ENCODE measurements around the gene TIMD4. TPM values are rescaled to one million over a fixed set of nuclear protein-coding genes. Genes with fewer than 3 reads are reported as not detected.

TIMD4 gene
- total and polyA plus RNA-seq, 9 of the 15 experiments (the other 6 are each of a cell fraction or from before 2014, with no cell fraction given) = not detected

DNA sequence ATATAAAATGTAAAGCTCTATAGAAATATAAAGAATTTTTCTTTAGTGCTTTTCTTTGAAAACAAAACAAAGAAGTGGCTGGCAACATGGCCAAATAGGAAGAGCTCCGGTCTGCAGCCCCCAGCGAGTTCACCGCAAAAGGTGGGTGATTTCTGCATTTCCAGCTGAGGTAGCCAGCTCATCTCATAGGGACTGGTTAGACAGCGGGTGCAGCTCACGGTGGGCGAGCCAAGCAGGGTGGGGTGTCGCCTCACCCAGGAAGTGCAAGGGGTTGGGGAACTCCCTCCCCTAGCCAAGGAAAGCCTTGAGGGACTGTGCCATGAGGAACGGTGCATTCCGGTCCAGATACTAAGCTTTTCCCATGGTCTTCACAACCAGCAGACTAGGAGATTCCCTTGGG lies 21.0 kb upstream of the TIMD4 start:
- Histone ChIP-seq H3K4me3 (no peak overlapping the region), H3K9me3 (replicated peaks; ENCODE audit: control insufficient read depth, insufficient read depth, low read depth, low read length) (no peaks in the 10 kb centered on the region), H3K79me2 (ENCODE audit: control insufficient read depth, insufficient read depth, low read length) (no peaks in the 10 kb centered on the region), H3K4me1 (replicated peaks in 1 of 2; ENCODE audit: control insufficient read depth in 2 of 2, insufficient read depth in 2 of 2, low read length in 2 of 2) (no peaks in the 10 kb centered on the region), H4K20me1 (replicated peaks; ENCODE audit: control insufficient read depth, insufficient read depth, low read length) (no peaks in the 10 kb centered on the region), H2AFZ (ENCODE audit: low read depth, low read length) (no peak overlapping the region), H3K27me3 (ENCODE audit: control insufficient read depth in 2 of 2, insufficient read depth in 2 of 2, low read length in 2 of 2) (no peaks in the 10 kb centered on the region), H3K9ac (ENCODE audit: insufficient read depth in 1 of 2, low read depth in 2 of 2, low read length in 2 of 2) (no peak overlapping the region), H3K27ac (ENCODE audit: extremely low read depth, low read depth, low read length) (no peak overlapping the region), H3K36me3 (ENCODE audit: control insufficient read depth, insufficient read depth, low read length) (no peaks in the 10 kb centered on the region), H3K4me2 (ENCODE audit: insufficient read depth, low read length) (no peak overlapping the region), H3K9me1 (ENCODE audit: control insufficient read depth, insufficient read depth, low read length) (no peaks in the 10 kb centered on the region)
- ChIA-PET CTCF (ENCODE audit: low intra/inter-chr PET ratio) (no interaction called here), POLR2A (interaction anchor here (0.6 to 1.2 kb wide), 2 partner anchors 859 to 1915 kb away, joined by 3 to 4 read pairs; no protein-coding TSS in a partner anchor)
- no peak for ATAC-seq
- FAIRE-seq = no peak
- under 1% methylated on average over 9 of the region's 9 CpGs for WGBS (ENCODE audit: insufficient coverage, low coverage, missing lambda C conversion rate)
- in situ Hi-C loops (cut with MboI) (no loop called here), intact Hi-C loops (cut with micrococcal nuclease) (no loop called here)
- no TSS peak for BruUV-seq (replicated peaks)
- DNase-seq (ENCODE audit: extremely low read depth in 1 of 4, low spot score in 3 of 4) = no peak
- TF ChIP-seq HSF4 (CRISPR knock-in tag; IDR thresholded peaks at IDR 0.05; ENCODE audit: borderline replicate concordance) (no peak), ZNF41 (CRISPR knock-in tag; conservative IDR thresholded peaks at IDR 0.05) (no peak), PTRF (tag; IDR thresholded peaks at IDR 0.05) (no peak), ILK (tag; IDR thresholded peaks at IDR 0.05; ENCODE audit: borderline replicate concordance, low read depth) (no peak)
- TF ChIP-seq, protein P1, sequence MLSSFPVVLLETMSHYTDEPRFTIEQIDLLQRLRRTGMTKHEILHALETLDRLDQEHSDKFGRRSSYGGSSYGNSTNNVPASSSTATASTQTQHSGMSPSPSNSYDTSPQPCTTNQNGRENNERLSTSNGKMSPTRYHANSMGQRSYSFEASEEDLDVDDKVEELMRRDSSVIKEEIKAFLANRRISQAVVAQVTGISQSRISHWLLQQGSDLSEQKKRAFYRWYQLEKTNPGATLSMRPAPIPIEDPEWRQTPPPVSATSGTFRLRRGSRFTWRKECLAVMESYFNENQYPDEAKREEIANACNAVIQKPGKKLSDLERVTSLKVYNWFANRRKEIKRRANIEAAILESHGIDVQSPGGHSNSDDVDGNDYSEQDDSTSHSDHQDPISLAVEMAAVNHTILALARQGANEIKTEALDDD (IDR thresholded peaks at IDR 0.05) = no peak

DNA sequence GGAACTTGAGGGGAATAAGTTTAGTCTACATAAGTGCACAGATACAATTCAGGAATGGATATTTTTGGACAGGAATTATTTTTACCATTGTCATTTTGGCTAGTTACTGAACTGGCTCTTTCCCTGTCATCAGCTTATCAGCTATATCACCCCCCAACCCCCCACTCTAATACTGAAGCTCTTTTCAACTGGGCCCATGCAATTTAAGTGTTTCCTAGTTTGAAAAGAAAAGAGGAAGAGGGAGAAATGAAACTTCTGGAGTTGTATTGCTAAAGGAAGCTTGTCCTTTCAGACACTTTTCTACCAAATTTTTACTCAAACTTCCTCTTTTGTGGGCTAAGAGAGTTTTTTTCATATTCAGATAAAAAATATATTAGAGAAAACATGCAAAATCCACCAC lies 18.5 kb upstream of the TIMD4 start:
- CTCF ChIA-PET (ENCODE audit: low intra/inter-chr PET ratio) = no interaction called here
- TF ChIP-seq POLR3A (IDR thresholded peaks at IDR 0.05; ENCODE audit: borderline replicate concordance, extremely low read depth, insufficient read depth, insufficient read length) = no peak
- no peak for TF ChIP-seq SMARCA4 (IDR thresholded peaks at IDR 0.05)
- TF ChIP-seq, protein P2, sequence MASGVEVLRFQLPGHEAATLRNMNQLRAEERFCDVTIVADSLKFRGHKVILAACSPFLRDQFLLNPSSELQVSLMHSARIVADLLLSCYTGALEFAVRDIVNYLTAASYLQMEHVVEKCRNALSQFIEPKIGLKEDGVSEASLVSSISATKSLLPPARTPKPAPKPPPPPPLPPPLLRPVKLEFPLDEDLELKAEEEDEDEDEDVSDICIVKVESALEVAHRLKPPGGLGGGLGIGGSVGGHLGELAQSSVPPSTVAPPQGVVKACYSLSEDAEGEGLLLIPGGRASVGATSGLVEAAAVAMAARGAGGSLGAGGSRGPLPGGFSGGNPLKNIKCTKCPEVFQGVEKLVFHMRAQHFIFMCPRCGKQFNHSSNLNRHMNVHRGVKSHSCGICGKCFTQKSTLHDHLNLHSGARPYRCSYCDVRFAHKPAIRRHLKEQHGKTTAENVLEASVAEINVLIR (CRISPR knock-in tag; IDR thresholded peaks at IDR 0.05) = no peak
- TF ChIP-seq ZNF592 (IDR thresholded peaks at IDR 0.05) = no peak
- no peak for TF ChIP-seq PRMT5 (CRISPR knock-in tag; IDR thresholded peaks at IDR 0.05)

More for the DNA sequence above, 18.5 kb upstream of the TIMD4 start:
- Histone ChIP-seq H2AFZ (ENCODE audit: low read depth, low read length) (no peak overlapping the region), H3K4me1 (replicated peaks in 1 of 2; ENCODE audit: control insufficient read depth in 2 of 2, insufficient read depth in 2 of 2, low read length in 2 of 2) (no peaks in the 10 kb centered on the region), H3K9me3 (replicated peaks; ENCODE audit: control insufficient read depth, insufficient read depth, low read depth, low read length) (no peaks in the 10 kb centered on the region), H3K36me3 (ENCODE audit: control insufficient read depth, insufficient read depth, low read length) (no peaks in the 10 kb centered on the region), H3K4me2 (ENCODE audit: insufficient read depth, low read length) (no peak overlapping the region), H3K27ac (ENCODE audit: extremely low read depth, low read depth, low read length) (no peak overlapping the region), H3K79me2 (ENCODE audit: control insufficient read depth, insufficient read depth, low read length) (no peaks in the 10 kb centered on the region), H3K9ac (ENCODE audit: insufficient read depth in 1 of 2, low read depth in 2 of 2, low read length in 2 of 2) (no peak overlapping the region), H3K27me3 (ENCODE audit: control insufficient read depth in 2 of 2, insufficient read depth in 2 of 2, low read length in 2 of 2) (no peaks in the 10 kb centered on the region), H3K4me3 (no peak overlapping the region), H3K9me1 (ENCODE audit: control insufficient read depth, insufficient read depth, low read length) (no peaks in the 10 kb centered on the region), H4K20me1 (replicated peaks; ENCODE audit: control insufficient read depth, insufficient read depth, low read length) (no peaks in the 10 kb centered on the region)
- FAIRE-seq = no peak
- POLR2A ChIA-PET = no interaction called here
- BruUV-seq (replicated peaks) = no TSS peak
- intact Hi-C loops (cut with micrococcal nuclease) = no loop called here
- no peak for ATAC-seq
- in situ Hi-C loops (cut with MboI) = no loop called here
- DNase-seq (ENCODE audit: extremely low read depth in 1 of 4, low spot score in 3 of 4) = no peak
